Measurements from ENCODE around the gene TMEM106A. TPM values are rescaled to one million over a fixed set of nuclear protein-coding genes. Genes with fewer than 3 reads are reported as not detected.

The TMEM106A gene
- polyA plus RNA-seq, 1 donor, result 8.8 TPM

Other genes starting within 250 kb of the TMEM106A start
- gene AARSD1, start 247.4 kb upstream of the TMEM106A start, polyA plus RNA-seq (ENCODE audit: insufficient read length), result 61.8 TPM
- 88.8 TPM for gene PTGES3L, start 231.8 kb upstream of the TMEM106A start, polyA plus RNA-seq (ENCODE audit: insufficient read length)
- gene RUNDC1, start 231.3 kb upstream of the TMEM106A start, polyA plus RNA-seq (ENCODE audit: insufficient read length), result 8.1 TPM
- 2,614 TPM for gene RPL27, start 213.5 kb upstream of the TMEM106A start, polyA plus RNA-seq (ENCODE audit: insufficient read length)
- gene IFI35, start 205.1 kb upstream of the TMEM106A start, polyA plus RNA-seq (ENCODE audit: insufficient read length), result 3.4 TPM
- gene VAT1, start 189.5 kb upstream of the TMEM106A start, polyA plus RNA-seq (ENCODE audit: insufficient read length), result 59.9 TPM
- gene RND2, start 186.6 kb upstream of the TMEM106A start, polyA plus RNA-seq (ENCODE audit: insufficient read length), result 0.49 TPM
- 8.9 TPM for gene BRCA1, start 86.5 kb upstream of the TMEM106A start, polyA plus RNA-seq (ENCODE audit: insufficient read length)
- gene NBR1, start 40.7 kb upstream of the TMEM106A start, polyA plus RNA-seq (ENCODE audit: insufficient read length), result 57.5 TPM
- gene CCDC200, start 16.7 kb downstream of the TMEM106A start, polyA plus RNA-seq (ENCODE audit: insufficient read length), result 10.0 TPM
- gene RNU2-1, start 22.1 kb downstream of the TMEM106A start, polyA plus RNA-seq (ENCODE audit: insufficient read length), result not detected
- 8.5 TPM for gene ARL4D, start 187.1 kb downstream of the TMEM106A start, polyA plus RNA-seq (ENCODE audit: insufficient read length)